ENCODE measurements around the gene ZNF445.
"Not testable (repeated sequence)": the region's sequence is repeated elsewhere in the genome, so short reads cannot be mapped to it uniquely, and the experiment has no call there.

Gene ZNF445

GRCh38 chr3:44474886-44475285 lies 2.6 kb downstream of the ZNF445 start:
- not testable (repeated sequence) for DNase-seq

- DNase-seq = no peak
Measured at GRCh38 chr3:44470430-44470829, 7.0 kb downstream of the ZNF445 start.

- no peak for DNase-seq
Measured at GRCh38 chr3:44469914-44470313, 7.6 kb downstream of the ZNF445 start.

- DNase-seq = no peak
Measured at GRCh38 chr3:44468572-44469520, 8.6 kb downstream of the ZNF445 start.

GRCh38 chr3:44468099-44468537 lies 9.4 kb downstream of the ZNF445 start:
- DNase-seq = not testable (repeated sequence)

- no peak for DNase-seq
Measured at GRCh38 chr3:44467241-44467640, 10.2 kb downstream of the ZNF445 start.

- DNase-seq = not testable (repeated sequence)
Measured at GRCh38 chr3:44464920-44465319, 12.6 kb downstream of the ZNF445 start.

GRCh38 chr3:44464509-44464908 lies 13.0 kb downstream of the ZNF445 start:
- DNase-seq = no peak

- DNase-seq = not testable (repeated sequence)
Measured at GRCh38 chr3:44460050-44460449, 17.4 kb downstream of the ZNF445 start.

GRCh38 chr3:44455318-44455717 lies 22.2 kb downstream of the ZNF445 start:
- no peak for DNase-seq

- DNase-seq = no peak
Measured at GRCh38 chr3:44454258-44454657, 23.2 kb downstream of the ZNF445 start.

GRCh38 chr3:44451441-44451840 lies 26.0 kb downstream of the ZNF445 start:
- DNase-seq = no peak

- DNase-seq = no peak
Measured at GRCh38 chr3:44446929-44447328, 30.5 kb downstream of the ZNF445 start.

GRCh38 chr3:44445786-44446185 lies 31.7 kb downstream of the ZNF445 start:
- DNase-seq = no peak

GRCh38 chr3:44444896-44445691 lies 32.4 kb downstream of the ZNF445 start:
- no peak for DNase-seq

- DNase-seq = no peak
Measured at GRCh38 chr3:44444437-44444836, 33.0 kb downstream of the ZNF445 start.

GRCh38 chr3:44442596-44443309 lies 34.7 kb downstream of the ZNF445 start:
- DNase-seq = no peak

GRCh38 chr3:44439499-44440295 lies 37.8 kb downstream of the ZNF445 start:
- DNase-seq = peak; percentile 2

- DNase-seq = no peak
Measured at GRCh38 chr3:44437800-44438199, 39.7 kb downstream of the ZNF445 start.

- no peak for DNase-seq
Measured at GRCh38 chr3:44436181-44436580, 41.3 kb downstream of the ZNF445 start.

GRCh38 chr3:44434834-44435510 lies 42.5 kb downstream of the ZNF445 start:
- no peak for DNase-seq

GRCh38 chr3:44430466-44430865 lies 47.0 kb downstream of the ZNF445 start:
- no peak for DNase-seq
